HepG2 (cell line): ENCODE measurements around the gene LCN12. TPM values are rescaled to one million over a fixed set of nuclear protein-coding genes. Genes with fewer than 3 reads are reported as not detected.
A peak's percentile ranks its signal among the peaks of the same experiment; 100 is the strongest.

Experiments used
- CHD4 ChIP-seq: fragments of 200-600 bp; sonication (generic); IDR thresholded peaks from 2 replicates; pipeline ENCODE4 v1.7.0; 2017; ENCODE audit warnings: mild to moderate bottlenecking, low read length, borderline replicate concordance
- CREB1 ChIP-seq, 2 experiments: fragments of 450-650 bp in 1 of 2; IDR thresholded peaks; 2 replicates each; pipeline ENCODE4 v1.6.1; 2016 to 2017; ENCODE audit warnings: control low read depth in 1 of 2, mild to moderate bottlenecking in 1 of 2, missing compliant biosample characterization in 1 of 2, missing genetic modification characterization in 1 of 2
- EP300 ChIP-seq, 3 experiments: sonication (generic) in 1 of 3; formaldehyde crosslinking in 1 of 3; IDR thresholded peaks; 2 replicates each; pipeline versions ENCODE4 v1.5.1 to v1.6.1; 2011 to 2020; ENCODE audit warnings: low read depth in 2 of 3, low read length in 2 of 3, borderline replicate concordance in 1 of 3, improper control_type of control experiment in 1 of 3, mild to moderate bottlenecking in 1 of 3, missing genetic modification reagents in 1 of 3, moderate library complexity in 1 of 3
- FOXP4 ChIP-seq: sonication (generic); formaldehyde crosslinking; IDR thresholded peaks from 2 replicates; pipeline ENCODE4 v1.4.0; 2020; ENCODE audit warnings: missing genetic modification reagents
- LRRFIP1 ChIP-seq: sonication (generic); formaldehyde crosslinking; conservative IDR thresholded peaks from 2 replicates; pipeline ENCODE4 v1.4.0; 2020; ENCODE audit warnings: missing genetic modification reagents
- NPAS2 ChIP-seq: sonication (generic); formaldehyde crosslinking; IDR thresholded peaks from 2 replicates; pipeline ENCODE4 v1.8.0; 2022; ENCODE audit warnings: mild to moderate bottlenecking, missing genetic modification reagents, borderline replicate concordance
- RFX5 ChIP-seq: IDR thresholded peaks from 2 replicates; pipeline ENCODE4 v1.6.1; 2011; ENCODE audit warnings: low read depth, low read length, improper control_type of control experiment
- SALL1 ChIP-seq: sonication (generic); formaldehyde crosslinking; IDR thresholded peaks from 2 replicates; pipeline ENCODE4 v1.8.0; 2022; ENCODE audit warnings: mild to moderate bottlenecking, missing genetic modification reagents
- STAG1 ChIP-seq: sonication (generic); formaldehyde crosslinking; IDR thresholded peaks from 2 replicates; pipeline ENCODE4 v1.4.0; 2020; ENCODE audit warnings: missing genetic modification reagents
- ZFP36L1 ChIP-seq: sonication (generic); formaldehyde crosslinking; IDR thresholded peaks from 2 replicates; pipeline ENCODE4 v1.8.0; 2022; ENCODE audit warnings: mild to moderate bottlenecking, missing genetic modification reagents, moderate library complexity
- ZIK1 ChIP-seq: sonication (generic); formaldehyde crosslinking; IDR thresholded peaks from 2 replicates; pipeline ENCODE4 v1.5.0; 2020; ENCODE audit warnings: mild to moderate bottlenecking, low read depth, missing genetic modification reagents, borderline replicate concordance
- ZNF256 ChIP-seq: sonication (generic); formaldehyde crosslinking; conservative IDR thresholded peaks from 2 replicates; pipeline ENCODE4 v1.4.0; 2020; ENCODE audit warnings: missing genetic modification reagents
- ZNF337 ChIP-seq: sonication (generic); formaldehyde crosslinking; IDR thresholded peaks from 2 replicates; pipeline ENCODE4 v1.5.1; 2020; ENCODE audit warnings: missing genetic modification reagents, low read depth, mild to moderate bottlenecking, borderline replicate concordance
- ZNF382 ChIP-seq: sonication (generic); formaldehyde crosslinking; IDR thresholded peaks from 2 replicates; pipeline ENCODE4 v1.5.0; 2020; ENCODE audit warnings: missing genetic modification reagents, mild to moderate bottlenecking, borderline replicate concordance
- ZNF468 ChIP-seq: sonication (generic); formaldehyde crosslinking; IDR thresholded peaks from 2 replicates; pipeline ENCODE4 v1.8.0; 2022; ENCODE audit warnings: mild to moderate bottlenecking, moderate library complexity, missing genetic modification reagents
- polyA plus RNA-seq, 8 experiments: library from polyadenylated mRNA; depleted of rRNA in 3 of 8; stranded (reverse) in 7 of 8; unstranded in 1 of 8; fragments of >200 nt; fragmentation: Illumina TruSeq in 4 of 8; extraction: Trizol in 4 of 8; gene quantifications; 2 replicates each; pipeline versions ENCODE4 v1.2.1 to v1.2.3, GENCODE V29; 2011 to 2016; ENCODE audit warnings: low read depth in 4 of 8, missing spikeins in 1 of 8, mixed read lengths in 1 of 8; ENCODE audit not compliant: insufficient read depth in 1 of 8
- total RNA-seq, 5 experiments: library from RNA; depleted of rRNA; stranded (reverse); fragments of >200 nt; fragmentation: Illumina TruSeq; extraction: Trizol; gene quantifications; 2 replicates each; pipeline ENCODE4 v1.2.3, GENCODE V29; 2016; ENCODE audit warnings: low read depth in 1 of 5
- TF ChIP-seq, protein P1 (sequence below): sonication (generic); formaldehyde crosslinking; IDR thresholded peaks from 2 replicates; pipeline ENCODE4 v1.9.0; 2021; ENCODE audit warnings: missing genetic modification reagents, borderline replicate concordance
- TF ChIP-seq, protein P2 (sequence below): sonication (generic); formaldehyde crosslinking; IDR thresholded peaks from 2 replicates; pipeline ENCODE4 v1.4.0; 2020; ENCODE audit warnings: missing genetic modification reagents, borderline replicate concordance

The LCN12 gene
- total and polyA plus RNA-seq, 2 of the 13 experiments (the other 11 are each of a cell fraction or from before 2014, with no cell fraction given) = 3.4 to 6.9 TPM

DNA sequence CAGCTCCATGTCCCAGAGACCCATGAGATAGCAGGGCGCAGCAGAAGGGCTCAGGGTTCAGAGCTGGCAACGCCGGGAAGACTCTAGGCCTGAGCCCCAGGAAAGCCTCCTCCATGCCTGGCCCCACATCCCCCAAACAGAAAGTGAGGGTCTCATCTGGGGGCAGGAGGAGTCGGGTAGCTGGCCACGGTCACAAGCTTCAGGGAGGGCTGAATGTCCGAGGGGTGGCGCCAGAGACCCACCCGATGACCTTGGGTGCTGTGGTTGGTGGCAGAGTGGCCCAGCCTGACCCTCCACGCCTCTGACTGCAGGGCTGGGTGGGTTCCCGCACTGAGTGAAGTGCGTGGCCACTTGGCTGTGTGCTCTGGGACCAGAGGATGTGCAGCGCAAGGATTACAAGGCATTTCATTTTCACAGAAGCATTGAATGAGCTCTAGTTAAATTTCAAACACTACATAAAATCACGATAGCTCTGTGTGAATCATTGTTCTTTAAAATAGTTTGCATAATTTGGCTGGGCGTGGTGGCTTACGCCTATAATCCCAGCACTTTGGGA, 4.0 kb upstream of the LCN12 start (continued):
- TF ChIP-seq LRRFIP1 (CRISPR knock-in tag) (no peak), EP300 (IDR thresholded peaks at IDR 0.05; ENCODE audit: low read depth in 2 of 2, low read length in 2 of 2) (no peak), EP300 (CRISPR knock-in tag; IDR thresholded peaks at IDR 0.05; ENCODE audit: borderline replicate concordance) (no peak), ZNF256 (CRISPR knock-in tag) (no peak), ZIK1 (CRISPR knock-in tag) (no peak), CHD4 (no peak; the same call in 1 of the 2 replicates), FOXP4 (peak; percentile 43; the same call in 1 of the 2 replicates), ZNF382 (CRISPR knock-in tag) (no peak), NPAS2 (no peak), ZFP36L1 (CRISPR knock-in tag) (no peak), SALL1 (CRISPR knock-in tag) (peak; percentile 73; the same call in 1 of the 2 replicates), ZNF337 (CRISPR knock-in tag) (no peak), ZNF468 (CRISPR knock-in tag) (no peak), CREB1 (IDR thresholded peaks at IDR 0.05) (no peak), CREB1 (CRISPR knock-in tag; IDR thresholded peaks at IDR 0.05) (no peak), RFX5 (no peak), STAG1 (CRISPR knock-in tag) (peak; percentile 88)
- TF ChIP-seq, protein P1, sequence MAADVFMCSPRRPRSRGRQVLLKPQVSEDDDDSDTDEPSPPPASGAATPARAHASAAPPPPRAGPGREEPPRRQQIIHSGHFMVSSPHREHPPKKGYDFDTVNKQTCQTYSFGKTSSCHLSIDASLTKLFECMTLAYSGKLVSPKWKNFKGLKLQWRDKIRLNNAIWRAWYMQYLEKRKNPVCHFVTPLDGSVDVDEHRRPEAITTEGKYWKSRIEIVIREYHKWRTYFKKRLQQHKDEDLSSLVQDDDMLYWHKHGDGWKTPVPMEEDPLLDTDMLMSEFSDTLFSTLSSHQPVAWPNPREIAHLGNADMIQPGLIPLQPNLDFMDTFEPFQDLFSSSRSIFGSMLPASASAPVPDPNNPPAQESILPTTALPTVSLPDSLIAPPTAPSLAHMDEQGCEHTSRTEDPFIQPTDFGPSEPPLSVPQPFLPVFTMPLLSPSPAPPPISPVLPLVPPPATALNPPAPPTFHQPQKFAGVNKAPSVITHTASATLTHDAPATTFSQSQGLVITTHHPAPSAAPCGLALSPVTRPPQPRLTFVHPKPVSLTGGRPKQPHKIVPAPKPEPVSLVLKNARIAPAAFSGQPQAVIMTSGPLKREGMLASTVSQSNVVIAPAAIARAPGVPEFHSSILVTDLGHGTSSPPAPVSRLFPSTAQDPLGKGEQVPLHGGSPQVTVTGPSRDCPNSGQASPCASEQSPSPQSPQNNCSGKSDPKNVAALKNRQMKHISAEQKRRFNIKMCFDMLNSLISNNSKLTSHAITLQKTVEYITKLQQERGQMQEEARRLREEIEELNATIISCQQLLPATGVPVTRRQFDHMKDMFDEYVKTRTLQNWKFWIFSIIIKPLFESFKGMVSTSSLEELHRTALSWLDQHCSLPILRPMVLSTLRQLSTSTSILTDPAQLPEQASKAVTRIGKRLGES (CRISPR knock-in tag) = no peak
- TF ChIP-seq, protein P2, sequence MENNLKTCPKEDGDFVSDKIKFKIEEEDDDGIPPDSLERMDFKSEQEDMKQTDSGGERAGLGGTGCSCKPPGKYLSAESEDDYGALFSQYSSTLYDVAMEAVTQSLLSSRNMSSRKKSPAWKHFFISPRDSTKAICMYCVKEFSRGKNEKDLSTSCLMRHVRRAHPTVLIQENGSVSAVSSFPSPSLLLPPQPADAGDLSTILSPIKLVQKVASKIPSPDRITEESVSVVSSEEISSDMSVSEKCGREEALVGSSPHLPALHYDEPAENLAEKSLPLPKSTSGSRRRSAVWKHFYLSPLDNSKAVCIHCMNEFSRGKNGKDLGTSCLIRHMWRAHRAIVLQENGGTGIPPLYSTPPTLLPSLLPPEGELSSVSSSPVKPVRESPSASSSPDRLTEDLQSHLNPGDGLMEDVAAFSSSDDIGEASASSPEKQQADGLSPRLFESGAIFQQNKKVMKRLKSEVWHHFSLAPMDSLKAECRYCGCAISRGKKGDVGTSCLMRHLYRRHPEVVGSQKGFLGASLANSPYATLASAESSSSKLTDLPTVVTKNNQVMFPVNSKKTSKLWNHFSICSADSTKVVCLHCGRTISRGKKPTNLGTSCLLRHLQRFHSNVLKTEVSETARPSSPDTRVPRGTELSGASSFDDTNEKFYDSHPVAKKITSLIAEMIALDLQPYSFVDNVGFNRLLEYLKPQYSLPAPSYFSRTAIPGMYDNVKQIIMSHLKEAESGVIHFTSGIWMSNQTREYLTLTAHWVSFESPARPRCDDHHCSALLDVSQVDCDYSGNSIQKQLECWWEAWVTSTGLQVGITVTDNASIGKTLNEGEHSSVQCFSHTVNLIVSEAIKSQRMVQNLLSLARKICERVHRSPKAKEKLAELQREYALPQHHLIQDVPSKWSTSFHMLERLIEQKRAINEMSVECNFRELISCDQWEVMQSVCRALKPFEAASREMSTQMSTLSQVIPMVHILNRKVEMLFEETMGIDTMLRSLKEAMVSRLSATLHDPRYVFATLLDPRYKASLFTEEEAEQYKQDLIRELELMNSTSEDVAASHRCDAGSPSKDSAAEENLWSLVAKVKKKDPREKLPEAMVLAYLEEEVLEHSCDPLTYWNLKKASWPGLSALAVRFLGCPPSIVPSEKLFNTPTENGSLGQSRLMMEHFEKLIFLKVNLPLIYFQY (CRISPR knock-in tag) = no peak; the same call in 1 of the 2 replicates
